IMR-90 (cell line): ENCODE measurements around the gene TMEM237. TPM values are rescaled to one million over a fixed set of nuclear protein-coding genes. Genes with fewer than 3 reads are reported as not detected.

Experiments used
- ATAC-seq: fragments of 200-7000 bp; cut with Tn5 transposase; 2 replicates; pipeline ENCODE4 v1.9.1; 2020; ENCODE audit warnings: low read depth, mild to moderate bottlenecking, moderate library complexity
- BruUV-seq: library from RNA; stranded (reverse); fragments of 400-500 nt; replicated peaks from 2 replicates; lab custom pipeline; 2021; lab: Mats Ljungman, UMichigan
- CTCF ChIA-PET: fragments of 300-600 bp; formaldehyde crosslinking; extraction: SDS; loops from one replicate; lab custom pipeline; 2021; ENCODE audit warnings: antibody characterized with exemption; lab: Yijun Ruan, JAX
- POLR2A ChIA-PET: fragments of 300-600 bp; sonication (Branson Sonifier 250); formaldehyde crosslinking; loops from one replicate; lab custom pipeline; 2022; ENCODE audit warnings: antibody characterized with exemption; ENCODE audit not compliant: unreplicated experiment; lab: Charles Lee
- DNase-seq: peaks from one replicate; pipeline ENCODE4 v3.0.0; 2013
- H2AFZ ChIP-seq: replicated peaks from 2 replicates; pipeline ENCODE3; 2013; ENCODE audit warnings: low read length, mild to moderate bottlenecking; ENCODE audit not compliant: poor library complexity
- H2AK5ac ChIP-seq: 2 replicates; pipeline ENCODE4 v1.6.1; 2013; ENCODE audit warnings: low read depth, low read length, inconsistent platforms
- H2AK9ac ChIP-seq: replicated peaks from 2 replicates; pipeline ENCODE3; 2013; ENCODE audit warnings: mild to moderate bottlenecking, low read depth, low read length, moderate library complexity; ENCODE audit not compliant: poor library complexity
- H2BK120ac ChIP-seq: 2 replicates; pipeline ENCODE4 v1.6.1; 2013; ENCODE audit warnings: low read depth, low read length, inconsistent platforms
- H2BK15ac ChIP-seq: 3 replicates; pipeline ENCODE4 v1.6.1; 2013; ENCODE audit warnings: low read depth, low read length, inconsistent platforms
- H2BK20ac ChIP-seq: 2 replicates; pipeline ENCODE4 v1.6.1; 2013; ENCODE audit warnings: low read depth, mild to moderate bottlenecking, inconsistent platforms, low read length, moderate library complexity
- H2BK5ac ChIP-seq: 2 replicates; pipeline ENCODE4 v1.6.1; 2013; ENCODE audit warnings: mild to moderate bottlenecking, low read depth, low read length, inconsistent platforms; ENCODE audit not compliant: poor library complexity, severe bottlenecking
- H3K14ac ChIP-seq: replicated peaks from 2 replicates; pipeline ENCODE4 v1.6.1; 2013; ENCODE audit warnings: low read depth, low read length, inconsistent platforms
- H3K18ac ChIP-seq: 2 replicates; pipeline ENCODE4 v1.6.1; 2013; ENCODE audit warnings: low read depth, low read length, control low read depth
- H3K23ac ChIP-seq: 2 replicates; pipeline ENCODE4 v1.6.1; 2013; ENCODE audit warnings: low read depth, low read length, inconsistent platforms
- H3K27ac ChIP-seq: 2 replicates; pipeline ENCODE4 v1.5.1; 2013; ENCODE audit warnings: mild to moderate bottlenecking, control low read depth, low read length; ENCODE audit not compliant: insufficient read depth
- H3K27me3 ChIP-seq: 2 replicates; pipeline ENCODE4 v1.6.1; 2013; ENCODE audit warnings: low read length; ENCODE audit not compliant: control insufficient read depth, insufficient read depth
- H3K36me3 ChIP-seq: 2 replicates; pipeline ENCODE4 v1.6.1; 2013; ENCODE audit warnings: low read length, mixed read lengths; ENCODE audit not compliant: control insufficient read depth, insufficient read depth
- H3K4ac ChIP-seq: 2 replicates; pipeline ENCODE4 v1.6.1; 2013; ENCODE audit warnings: low read depth, low read length, inconsistent platforms
- H3K4me1 ChIP-seq: 2 replicates; pipeline ENCODE4 v1.6.1; 2013; ENCODE audit warnings: low read length, mixed read lengths; ENCODE audit not compliant: control insufficient read depth, insufficient read depth
- H3K4me2 ChIP-seq: 2 replicates; pipeline ENCODE4 v1.6.1; 2013; ENCODE audit warnings: low read depth, mild to moderate bottlenecking, control low read depth, low read length, moderate library complexity
- H3K4me3 ChIP-seq: 2 replicates; pipeline ENCODE4 v1.5.1; 2013; ENCODE audit warnings: low read depth, mild to moderate bottlenecking, control low read depth, low read length, moderate library complexity; ENCODE audit not compliant: insufficient read depth
- H3K56ac ChIP-seq: 2 replicates; pipeline ENCODE4 v1.6.1; 2013; ENCODE audit warnings: low read length, inconsistent platforms; ENCODE audit not compliant: insufficient read depth; ENCODE audit errors: extremely low read depth
- H3K79me1 ChIP-seq, 2 experiments: 2 replicates each; pipeline ENCODE4 v1.6.1; 2013; ENCODE audit warnings: low read length in 2 of 2, inconsistent platforms in 1 of 2, low read depth in 1 of 2
- H3K9ac ChIP-seq: 2 replicates; pipeline ENCODE4 v1.6.1; 2013; ENCODE audit warnings: low read depth, low read length, control low read depth
- H3K9me1 ChIP-seq: 2 replicates; pipeline ENCODE4 v1.6.1; 2013; ENCODE audit warnings: low read length, inconsistent platforms; ENCODE audit not compliant: insufficient read depth
- H3K9me3 ChIP-seq: 2 replicates; pipeline ENCODE4 v1.6.1; 2013; ENCODE audit warnings: low read length; ENCODE audit not compliant: control insufficient read depth, insufficient read depth
- H4K20me1 ChIP-seq: 2 replicates; pipeline ENCODE4 v1.6.1; 2013; ENCODE audit warnings: low read length, inconsistent platforms; ENCODE audit not compliant: insufficient read depth
- H4K5ac ChIP-seq: 2 replicates; pipeline ENCODE4 v1.6.1; 2013; ENCODE audit warnings: mild to moderate bottlenecking, low read depth, low read length, control low read depth
- H4K8ac ChIP-seq, 2 experiments: 2 replicates each; pipeline ENCODE4 v1.6.1; 2013; ENCODE audit warnings: low read depth in 2 of 2, low read length in 2 of 2, control low read depth in 1 of 2, inconsistent platforms in 1 of 2
- H4K91ac ChIP-seq: 2 replicates; pipeline ENCODE4 v1.6.1; 2013; ENCODE audit warnings: low read depth, low read length, inconsistent platforms; ENCODE audit not compliant: insufficient read depth
- MAFK ChIP-seq: IDR thresholded peaks from 2 replicates; pipeline ENCODE4 v1.6.1; 2012; ENCODE audit warnings: low read depth, low read length, improper control_type of control experiment
- MAZ ChIP-seq: IDR thresholded peaks from 2 replicates; pipeline ENCODE4 v1.6.1; 2012; ENCODE audit warnings: low read depth, mild to moderate bottlenecking, low read length, improper control_type of control experiment, moderate library complexity, borderline replicate concordance
- WGBS, 2 experiments: methylation state at CpG; one replicate each; pipeline versions ENCODE4 v1.1.5 to v1.1.7; 2013; ENCODE audit warnings: missing lambda C conversion rate in 2 of 2; ENCODE audit not compliant: insufficient read length in 1 of 2; ENCODE audit errors: extremely low coverage in 2 of 2; 5-methylcytosine and 5-hydroxymethylcytosine counted together
- dilution Hi-C: fragments of 300-500 bp; cut with HindIII; formaldehyde crosslinking; loops from one replicate; pipeline ENCODE4 v1.14.3; 2018; ENCODE audit warnings: low sequenced_read_pairs; ENCODE audit not compliant: unreplicated experiment
- in situ Hi-C: fragments of 300-500 bp; cut with MboI; formaldehyde crosslinking; loops from 3 replicates; pipeline ENCODE4 v1.14.3; 2019; ENCODE audit warnings: low sequenced_read_pairs, inconsistent platforms, mixed read lengths
- intact Hi-C: fragments of 100-400 bp; cut with micrococcal nuclease; formaldehyde crosslinking; loops from 2 replicates; pipeline ENCODE4 v1.10.0; 2022
- polyA plus RNA-seq, 3 experiments: library from polyadenylated mRNA; depleted of rRNA; stranded (reverse); fragments of >200 nt; gene quantifications; 2 replicates each; pipeline ENCODE4 v1.2.3, GENCODE V29; 2012; ENCODE audit warnings: low replicate concordance in 1 of 3
- total RNA-seq: library from RNA; depleted of rRNA; stranded (reverse); fragments of >200 nt; gene quantifications from 2 replicates; pipeline ENCODE4 v1.2.3, GENCODE V29; 2012

The TMEM237 gene
- total and polyA plus RNA-seq, 2 of the 4 experiments (the other 2 are of a cell fraction) = 29.4 to 58.8 TPM

DNA sequence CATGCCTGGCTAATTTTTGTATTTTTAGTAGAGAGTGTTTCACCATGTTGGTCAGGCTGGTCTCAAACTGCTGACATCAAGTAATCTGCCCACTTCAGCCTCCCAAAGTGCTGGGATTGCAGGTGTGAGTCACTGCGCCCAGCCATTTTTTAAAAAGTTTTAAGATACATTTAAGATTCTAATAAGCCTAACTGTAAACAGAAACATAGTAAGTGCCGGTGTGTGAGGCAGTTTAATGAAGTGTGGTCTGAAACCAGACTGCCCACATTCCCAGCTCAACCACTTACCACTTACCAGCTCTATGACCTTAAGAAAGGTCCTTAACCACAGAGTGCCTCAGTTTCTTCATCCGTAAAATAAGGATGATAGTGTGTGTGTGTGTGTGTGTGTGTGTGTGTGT, 42.4 kb downstream of the TMEM237 start:
- CTCF ChIA-PET = no interaction called here
- Histone ChIP-seq H4K8ac (no peak overlapping the region), H3K18ac (no peak overlapping the region)

More for the DNA sequence above, 42.4 kb downstream of the TMEM237 start:
- ATAC-seq = no peak
- Histone ChIP-seq H3K4me3 (no peak overlapping the region), H2BK120ac (no peak overlapping the region), H2AK5ac (no peak overlapping the region), H3K79me1 (no peaks in the 10 kb centered on the region), H2AFZ (no peak overlapping the region), H3K14ac (no peak overlapping the region), H3K4ac (no peak overlapping the region), H3K9me3 (no peaks in the 10 kb centered on the region), H2BK15ac (no peak overlapping the region), H2BK5ac (no peak overlapping the region), H3K4me1 (no peaks in the 10 kb centered on the region), H3K36me3 (no peaks in the 10 kb centered on the region), H3K27ac (no peak overlapping the region), H3K27me3 (no peaks in the 10 kb centered on the region), H3K23ac (no peak overlapping the region), H4K91ac (no peak overlapping the region), H3K9ac (no peak overlapping the region), H4K20me1 (no peaks in the 10 kb centered on the region), H3K9me1 (peaks cover 3% of the 10 kb centered on the region; the same call in 1 of the 2 replicates), H2AK9ac (no peak overlapping the region), H3K4me2 (no peak overlapping the region), H2BK20ac (no peak overlapping the region), H3K56ac (no peak overlapping the region), H4K5ac (no peak overlapping the region)
- BruUV-seq = no TSS peak
- dilution Hi-C loops = no loop called here
- intact Hi-C loops = no loop called here
- no CpG with 5 or more reads among the region's 3 CpGs for WGBS, 2 experiments
- DNase-seq = no peak
- POLR2A ChIA-PET = no interaction called here
- TF ChIP-seq MAZ = no peak
- 0 out of 2 replicates have a peak, but pooled peaks have one; percentile 3 for TF ChIP-seq MAFK
- in situ Hi-C loops = loop anchor here (25.0 kb wide), 1 partner anchor 364 kb away; no protein-coding TSS in a partner anchor
